ENCODE data around the gene DPH2. TPM values are rescaled to one million over a fixed set of nuclear protein-coding genes. Genes with fewer than 3 reads are reported as not detected.

Gene DPH2
- polyA plus RNA-seq (ENCODE audit: insufficient read length in 4 of 4), result 10 to 100 TPM; 24.0 to 26.8 (median 24.5) TPM

GRCh38 chr1:43969746-43970466 is at the start of gene DPH2:
DPH2 (plus strand) TSS chr1:43970010; CDS start chr1:43970176, 166 bp downstream.
- DNase-seq (ENCODE audit: low read depth in 4 of 4, low spot score in 3 of 4), result peak; percentile 86 to 93 (median 91)

GRCh38 chr1:43921022-43921421 is 48.8 kb upstream of the DPH2 start:
- no peak for DNase-seq (ENCODE audit: low read depth in 4 of 4, low spot score in 3 of 4)

- DNase-seq (ENCODE audit: low read depth in 4 of 4, low spot score in 3 of 4), result no peak
Observed at GRCh38 chr1:43924516-43924915, 45.3 kb upstream of the DPH2 start.

GRCh38 chr1:43925846-43926245 is 44.0 kb upstream of the DPH2 start:
- no peak for DNase-seq (ENCODE audit: low read depth in 4 of 4, low spot score in 3 of 4)

- DNase-seq (ENCODE audit: low read depth in 4 of 4, low spot score in 3 of 4), result no peak
Observed at GRCh38 chr1:43930168-43930948, 39.5 kb upstream of the DPH2 start.

GRCh38 chr1:43930949-43931275 is 38.9 kb upstream of the DPH2 start:
- DNase-seq (ENCODE audit: low read depth in 4 of 4, low spot score in 3 of 4), result no peak

GRCh38 chr1:43931711-43932660 is 37.8 kb upstream of the DPH2 start:
- no peak for DNase-seq (ENCODE audit: low read depth in 4 of 4, low spot score in 3 of 4)

GRCh38 chr1:43932786-43933385 is 36.9 kb upstream of the DPH2 start:
- no peak for DNase-seq (ENCODE audit: low read depth in 4 of 4, low spot score in 3 of 4)

- DNase-seq (ENCODE audit: low read depth in 4 of 4, low spot score in 3 of 4), result no peak
Observed at GRCh38 chr1:43933386-43934100, 36.3 kb upstream of the DPH2 start, which contains the start of gene ARTN. ARTN (plus strand) TSS chr1:43933801; CDS start chr1:43935657, 1,856 bp downstream.

GRCh38 chr1:43934101-43934985 is 35.5 kb upstream of the DPH2 start:
- peak in 1 of 4 donors; percentile 63 for DNase-seq (ENCODE audit: low read depth in 4 of 4, low spot score in 3 of 4)

GRCh38 chr1:43934986-43935324 is 34.9 kb upstream of the DPH2 start:
- DNase-seq (ENCODE audit: low read depth in 4 of 4, low spot score in 3 of 4), result no peak

- DNase-seq (ENCODE audit: low read depth in 4 of 4, low spot score in 3 of 4), result no peak
Observed at GRCh38 chr1:43935711-43936427, 33.9 kb upstream of the DPH2 start.

- DNase-seq (ENCODE audit: low read depth in 4 of 4, low spot score in 3 of 4), result no peak
Observed at GRCh38 chr1:43936431-43937151, 33.2 kb upstream of the DPH2 start.

- no peak for DNase-seq (ENCODE audit: low read depth in 4 of 4, low spot score in 3 of 4)
Observed at GRCh38 chr1:43937179-43937865, 32.5 kb upstream of the DPH2 start.

- no peak for DNase-seq (ENCODE audit: low read depth in 4 of 4, low spot score in 3 of 4)
Observed at GRCh38 chr1:43938383-43938782, 31.4 kb upstream of the DPH2 start.

- no peak for DNase-seq (ENCODE audit: low read depth in 4 of 4, low spot score in 3 of 4)
Observed at GRCh38 chr1:43938892-43939587, 30.8 kb upstream of the DPH2 start.
